Stomach smooth muscle (tissue), 2 donors: ENCODE measurements around the gene PRCD.
"Not testable (repeated sequence)": the region's sequence is repeated elsewhere in the genome, so short reads cannot be mapped to it uniquely, and the experiment has no call there.

Experiments used
- H3K27ac ChIP-seq: one replicate; pipeline ENCODE4 v1.7.0; 2013; ENCODE audit warnings: mild to moderate bottlenecking, low read length, inconsistent platforms
- H3K27me3 ChIP-seq, 2 donors: one replicate each; pipeline ENCODE4 v1.7.0; 2013; ENCODE audit warnings: low read length in 2 of 2; ENCODE audit not compliant: insufficient read depth in 2 of 2, control insufficient read depth in 1 of 2
- H3K36me3 ChIP-seq, 2 donors: one replicate each; pipeline ENCODE4 v1.7.0; 2013; ENCODE audit warnings: low read length in 2 of 2; ENCODE audit not compliant: control insufficient read depth in 2 of 2, insufficient read depth in 2 of 2
- H3K4me1 ChIP-seq: one replicate; pipeline ENCODE4 v1.7.0; 2013; ENCODE audit warnings: low read length; ENCODE audit not compliant: control insufficient read depth, insufficient read depth
- H3K4me3 ChIP-seq, 2 donors: one replicate each; pipeline ENCODE4 v1.7.0; 2013; ENCODE audit warnings: low read length in 2 of 2
- H3K9ac ChIP-seq, 2 donors: one replicate each; pipeline ENCODE4 v1.7.0; 2013; ENCODE audit warnings: low read length in 2 of 2, mild to moderate bottlenecking in 1 of 2
- H3K9me3 ChIP-seq, 2 donors: one replicate each; pipeline ENCODE4 v1.7.0; 2013; ENCODE audit warnings: low read length in 2 of 2; ENCODE audit not compliant: control insufficient read depth in 2 of 2
- donor health status: healthy.
- donor health status: Pancreatic carcinoma.

Gene PRCD

GRCh38 chr17:76506408-76507345 lies 33.2 kb upstream of the PRCD start:
- H3K9ac ChIP-seq = no peak overlapping the region
- no peak overlapping the region for H3K27ac ChIP-seq
- peaks cover 13% of the 10 kb centered on the region for H3K4me1 ChIP-seq
- H3K9me3 ChIP-seq = no peaks in the 10 kb centered on the region
- no peaks in the 10 kb centered on the region for H3K36me3 ChIP-seq
- peaks cover 6 to 12% of the 10 kb centered on the region in 2 donors for H3K27me3 ChIP-seq
- H3K4me3 ChIP-seq = no peak overlapping the region

GRCh38 chr17:76508472-76509063 lies 31.3 kb upstream of the PRCD start:
- H3K9ac ChIP-seq, H3K9me3 ChIP-seq, H3K4me3 ChIP-seq, H3K4me1 ChIP-seq, H3K27ac ChIP-seq, H3K36me3 ChIP-seq: not testable (repeated sequence)
- H3K27me3 ChIP-seq = peaks cover 6 to 12% of the 10 kb centered on the region in 2 donors

GRCh38 chr17:76510831-76511244 lies 29.0 kb upstream of the PRCD start:
- no peaks in the 10 kb centered on the region for H3K36me3 ChIP-seq
- no peak overlapping the region for H3K4me3 ChIP-seq
- H3K9me3 ChIP-seq = no peaks in the 10 kb centered on the region
- peaks cover 6% of the 10 kb centered on the region for H3K4me1 ChIP-seq
- H3K27ac ChIP-seq = no peak overlapping the region
- H3K27me3 ChIP-seq = peaks cover 6 to 12% of the 10 kb centered on the region in 2 donors
- H3K9ac ChIP-seq = no peak overlapping the region

- no peaks in the 10 kb centered on the region for H3K9me3 ChIP-seq
- H3K4me3 ChIP-seq = no peak overlapping the region
- H3K27me3 ChIP-seq = peaks cover 2 to 10% of the 10 kb centered on the region in 2 donors
- no peaks in the 10 kb centered on the region for H3K36me3 ChIP-seq
- H3K4me1 ChIP-seq = peaks cover 2% of the 10 kb centered on the region
- no peak overlapping the region for H3K27ac ChIP-seq
- H3K9ac ChIP-seq = no peak overlapping the region
Observed at GRCh38 chr17:76511668-76512365, 28.0 kb upstream of the PRCD start.

- H3K4me1 ChIP-seq = peaks cover 2% of the 10 kb centered on the region
- H3K4me3 ChIP-seq = no peak overlapping the region
- no peaks in the 10 kb centered on the region for H3K36me3 ChIP-seq
- H3K27ac ChIP-seq = no peak overlapping the region
- no peak overlapping the region for H3K9ac ChIP-seq
- H3K9me3 ChIP-seq = no peaks in the 10 kb centered on the region
- peaks cover 0 to 6% of the 10 kb centered on the region in 2 donors for H3K27me3 ChIP-seq
Observed at GRCh38 chr17:76512366-76513305, 27.2 kb upstream of the PRCD start.

GRCh38 chr17:76513306-76513692 lies 26.5 kb upstream of the PRCD start:
- peaks cover 0 to 2% of the 10 kb centered on the region in 2 donors for H3K27me3 ChIP-seq
- no peak overlapping the region for H3K27ac ChIP-seq
- H3K4me3 ChIP-seq = no peak overlapping the region
- no peaks in the 10 kb centered on the region for H3K36me3 ChIP-seq
- peaks cover 2% of the 10 kb centered on the region for H3K4me1 ChIP-seq
- H3K9me3 ChIP-seq = no peaks in the 10 kb centered on the region
- no peak overlapping the region for H3K9ac ChIP-seq

GRCh38 chr17:76514355-76514754 lies 25.5 kb upstream of the PRCD start:
- not testable (repeated sequence) for H3K4me3 ChIP-seq, H3K27me3 ChIP-seq, H3K27ac ChIP-seq, H3K9me3 ChIP-seq, H3K9ac ChIP-seq, H3K36me3 ChIP-seq, H3K4me1 ChIP-seq

- no peaks in the 10 kb centered on the region for H3K36me3 ChIP-seq
- peak overlapping the region in 1 of 2 donors; percentile 59 for H3K4me3 ChIP-seq
- H3K27ac ChIP-seq = peak overlapping the region; percentile 31
Observed at GRCh38 chr17:76515274-76515949, 24.4 kb upstream of the PRCD start.

GRCh38 chr17:76517638-76518038 lies 22.2 kb upstream of the PRCD start:
- Histone ChIP-seq H3K9me3 (no peaks in the 10 kb centered on the region), H3K4me1 (peaks cover 2% of the 10 kb centered on the region), H3K27ac (no peak overlapping the region), H3K9ac (no peak overlapping the region), H3K27me3 (no peaks in the 10 kb centered on the region), H3K4me3 (no peak overlapping the region), H3K36me3 (no peaks in the 10 kb centered on the region)

More at GRCh38 chr17:76515274-76515949, 24.4 kb upstream of the PRCD start:
- Histone ChIP-seq H3K4me1 (peaks cover 2% of the 10 kb centered on the region), H3K9me3 (no peaks in the 10 kb centered on the region), H3K9ac (peak overlapping the region in 1 of 2 donors; percentile 29), H3K27me3 (peaks cover 0 to 2% of the 10 kb centered on the region in 2 donors)
